ENCODE data around the gene TREM1. TPM values are rescaled to one million over a fixed set of nuclear protein-coding genes. Genes with fewer than 3 reads are reported as not detected.

TREM1 gene
- polyA plus RNA-seq, 1 experiment, result 0.20 TPM

GRCh38 chr6:41229721-41230120 is 56.8 kb downstream of the TREM1 start:
- POLR2A ChIA-PET, result no interaction called here
- CTCF ChIA-PET, result no interaction called here
- no peak for TF ChIP-seq CTCF (IDR thresholded peaks at IDR 0.05; ENCODE audit: insufficient read depth, low read depth, low read length)
- H3K4me3 ChIP-seq (ENCODE audit: low read depth, low read length), result no peak overlapping the region
- no peak for DNase-seq (ENCODE audit: low read depth)
- H3K36me3 ChIP-seq (ENCODE audit: control insufficient read depth, insufficient read depth, low read length), result no peaks in the 10 kb centered on the region
- H3K27me3 ChIP-seq (ENCODE audit: control insufficient read depth, insufficient read depth, low read length), result no peaks in the 10 kb centered on the region; the same call in 1 of the 2 replicates

GRCh38 chr6:41228616-41229015 is 57.9 kb downstream of the TREM1 start:
- H3K27me3 ChIP-seq (ENCODE audit: control insufficient read depth, insufficient read depth, low read length), result no peaks in the 10 kb centered on the region; the same call in 1 of the 2 replicates
- CTCF ChIA-PET, result no interaction called here
- no peak for DNase-seq (ENCODE audit: low read depth)
- TF ChIP-seq CTCF (IDR thresholded peaks at IDR 0.05; ENCODE audit: insufficient read depth, low read depth, low read length), result no peak
- H3K36me3 ChIP-seq (ENCODE audit: control insufficient read depth, insufficient read depth, low read length), result no peaks in the 10 kb centered on the region
- POLR2A ChIA-PET, result no interaction called here
- no peak overlapping the region for H3K4me3 ChIP-seq (ENCODE audit: low read depth, low read length)

- POLR2A ChIA-PET, result no interaction called here
- DNase-seq (ENCODE audit: low read depth), result no peak
- Histone ChIP-seq H3K36me3 (ENCODE audit: control insufficient read depth, insufficient read depth, low read length) (no peaks in the 10 kb centered on the region), H3K4me3 (ENCODE audit: low read depth, low read length) (no peak within 1 kb of the TSS), H3K27me3 (ENCODE audit: control insufficient read depth, insufficient read depth, low read length) (no peaks in the 10 kb centered on the region; the same call in 1 of the 2 replicates)
- no peak for TF ChIP-seq CTCF (IDR thresholded peaks at IDR 0.05; ENCODE audit: insufficient read depth, low read depth, low read length)
- CTCF ChIA-PET, result no interaction called here
These were observed 58.4 kb downstream of the TREM1 start, which contains the start of gene TREML4 for GRCh38 chr6:41228096-41228495. TREML4 (plus strand) TSS chr6:41228349; CDS start chr6:41228428, 79 bp downstream.

- ChIA-PET POLR2A (no interaction called here), CTCF (no interaction called here)
- no peak for TF ChIP-seq CTCF (IDR thresholded peaks at IDR 0.05; ENCODE audit: insufficient read depth, low read depth, low read length)
- Histone ChIP-seq H3K4me3 (ENCODE audit: low read depth, low read length) (no peak overlapping the region), H3K27me3 (ENCODE audit: control insufficient read depth, insufficient read depth, low read length) (no peaks in the 10 kb centered on the region; the same call in 1 of the 2 replicates), H3K36me3 (ENCODE audit: control insufficient read depth, insufficient read depth, low read length) (no peaks in the 10 kb centered on the region)
- no peak for DNase-seq (ENCODE audit: low read depth)
These were observed 59.7 kb downstream of the TREM1 start for GRCh38 chr6:41226752-41227151.

GRCh38 chr6:41224800-41225199 is 61.7 kb downstream of the TREM1 start:
- no peaks in the 10 kb centered on the region for H3K36me3 ChIP-seq (ENCODE audit: control insufficient read depth, insufficient read depth, low read length)
- no peaks in the 10 kb centered on the region for H3K27me3 ChIP-seq (ENCODE audit: control insufficient read depth, insufficient read depth, low read length)
- CTCF ChIA-PET, result no interaction called here
- H3K4me3 ChIP-seq (ENCODE audit: low read depth, low read length), result no peak overlapping the region
- no peak for DNase-seq (ENCODE audit: low read depth)
- no peak for TF ChIP-seq CTCF (IDR thresholded peaks at IDR 0.05; ENCODE audit: insufficient read depth, low read depth, low read length)
- POLR2A ChIA-PET, result no interaction called here

Small RNAs within 50 kb of the gene (small RNA-seq; reads per million reads assigned to genes)
- gene AL391903.2 (ENCODE audit: insufficient read length, low read depth, low replicate concordance), result not detected
- gene AL391903.3 (ENCODE audit: insufficient read length, low read depth, low replicate concordance), result not detected
- not detected for gene RNA5SP207 (ENCODE audit: insufficient read length, low read depth, low replicate concordance)
- not detected for gene RNU6-643P (ENCODE audit: insufficient read length, low read depth, low replicate concordance)

Other genes starting within 250 kb of the TREM1 start
- not detected in 2 replicates for gene UNC5CL, start 247.5 kb downstream of the TREM1 start, polyA plus RNA-seq (2011; rRNA removed)
- not detected in 2 replicates for gene TSPO2, start 244.2 kb downstream of the TREM1 start, polyA plus RNA-seq (2011; rRNA removed)
- not detected in 2 replicates for gene APOBEC2, start 233.5 kb downstream of the TREM1 start, polyA plus RNA-seq (2011; rRNA removed)
- 3.4 and 6.7 TPM in 2 replicates for gene OARD1, start 214.3 kb downstream of the TREM1 start, polyA plus RNA-seq (2011; rRNA removed)
- 7.6 and 7.7 TPM in 2 replicates for gene NFYA, start 213.7 kb downstream of the TREM1 start, polyA plus RNA-seq (2011; rRNA removed)
- not detected in 2 replicates for gene TREML1, start 132.3 kb downstream of the TREM1 start, polyA plus RNA-seq (2011; rRNA removed)
- gene TREM2, start 123.6 kb downstream of the TREM1 start, polyA plus RNA-seq (2011; rRNA removed), result not detected in 2 replicates
- not detected in 2 replicates for gene TREML2, start 85.5 kb downstream of the TREM1 start, polyA plus RNA-seq (2011; rRNA removed)
- gene TREML4, start 58.3 kb downstream of the TREM1 start, polyA plus RNA-seq (2011; rRNA removed), result not detected in 2 replicates
- not detected in 2 replicates for gene NCR2, start 48.9 kb upstream of the TREM1 start, polyA plus RNA-seq (2011; rRNA removed)